GM12878 (cell line): ENCODE data around the gene C2CD4D. TPM values are rescaled to one million over a fixed set of nuclear protein-coding genes. Genes with fewer than 3 reads are reported as not detected.

Experiments used
- ATAC-seq: fragments of 200-7000 bp; cut with Tn5 transposase; 3 replicates; pipeline ENCODE4 v1.9.1; 2020; ENCODE audit warnings: mild to moderate bottlenecking, moderate library complexity
- BruUV-seq: library from RNA; stranded (reverse); fragments of 400-500 nt; replicated peaks from 2 replicates; lab custom pipeline; 2021; lab: Mats Ljungman, UMichigan
- CTCF ChIA-PET: fragments of 300-600 bp; sonication (Branson Sonifier 250); formaldehyde crosslinking; extraction: SDS; loops from one replicate; lab custom pipeline; 2021; ENCODE audit warnings: inconsistent platforms; lab: Yijun Ruan, JAX
- POLR2A ChIA-PET: fragments of 350-600 bp; formaldehyde crosslinking; extraction: SDS; loops from one replicate; lab custom pipeline; 2021; ENCODE audit warnings: inconsistent platforms; lab: Charles Lee
- RAD21 ChIA-PET: fragments of 300-600 bp; sonication (Branson Sonifier 250); formaldehyde crosslinking; loops from one replicate; lab custom pipeline; 2023; ENCODE audit warnings: antibody characterized with exemption; ENCODE audit not compliant: unreplicated experiment; lab: Charles Lee
- SMC1A ChIA-PET: fragments of 300-600 bp; sonication (Branson Sonifier 250); formaldehyde crosslinking; loops from one replicate; lab custom pipeline; 2023; ENCODE audit not compliant: unreplicated experiment, uncharacterized antibody; lab: Charles Lee
- DNase-seq: peaks from one replicate; pipeline ENCODE4 v3.0.0-alpha.2; 2011; ENCODE audit warnings: low read depth, low spot score
- FAIRE-seq: peaks from 3 replicates; lab custom pipeline; 2011; peaks lifted over from hg19 to GRCh38; lab: Jason Lieb, UNC
- H2AFZ ChIP-seq: 2 replicates; pipeline ENCODE4 v1.6.0; 2011; ENCODE audit warnings: low read depth, low read length, control low read depth; ENCODE audit not compliant: control insufficient read depth
- H3K27ac ChIP-seq: 2 replicates; pipeline ENCODE4 v1.5.1; 2011; ENCODE audit warnings: control low read depth; ENCODE audit not compliant: control insufficient read depth, insufficient read depth
- H3K27me3 ChIP-seq, 2 experiments: replicated peaks in 1 of 2; 2 replicates each; pipeline versions ENCODE4 v1.6.0 to v1.6.1; 2011; ENCODE audit warnings: low read length in 1 of 2; ENCODE audit not compliant: control insufficient read depth in 2 of 2, insufficient read depth in 2 of 2
- H3K36me3 ChIP-seq, 2 experiments: 2 replicates each; pipeline ENCODE4 v1.5.1; 2011; ENCODE audit warnings: low read length in 1 of 2; ENCODE audit not compliant: control insufficient read depth in 2 of 2, insufficient read depth in 2 of 2
- H3K4me1 ChIP-seq: 2 replicates; pipeline ENCODE4 v1.6.1; 2011; ENCODE audit warnings: mild to moderate bottlenecking, low read length, moderate library complexity, mixed read lengths; ENCODE audit not compliant: control insufficient read depth, insufficient read depth
- H3K4me2 ChIP-seq: 2 replicates; pipeline ENCODE4 v1.6.0; 2011; ENCODE audit warnings: control low read depth; ENCODE audit not compliant: control insufficient read depth, insufficient read depth
- H3K4me3 ChIP-seq: fragments of 200-600 bp; sonication (generic); 2 replicates; pipeline ENCODE4 v1.5.1; 2016
- H3K79me2 ChIP-seq: 2 replicates; pipeline ENCODE4 v1.6.0; 2011; ENCODE audit warnings: low read length; ENCODE audit not compliant: control insufficient read depth, insufficient read depth
- H3K9ac ChIP-seq: 2 replicates; pipeline ENCODE4 v1.8.0; 2011; ENCODE audit warnings: low read length, control low read depth, mixed read lengths; ENCODE audit not compliant: control insufficient read depth, insufficient read depth
- H3K9me3 ChIP-seq: replicated peaks from 3 replicates; pipeline ENCODE4 v1.5.1; 2011; ENCODE audit warnings: mild to moderate bottlenecking, low read length; ENCODE audit not compliant: control insufficient read depth, insufficient read depth
- H4K20me1 ChIP-seq: 2 replicates; pipeline ENCODE4 v1.6.0; 2011; ENCODE audit not compliant: control insufficient read depth, insufficient read depth
- GABPA ChIP-seq: IDR thresholded peaks from 2 replicates; pipeline ENCODE4 v1.6.1; 2014; ENCODE audit warnings: antibody characterized with exemption, low read depth, mild to moderate bottlenecking, inconsistent platforms
- GATAD2B ChIP-seq: fragments of 450-650 bp; conservative IDR thresholded peaks from 2 replicates; pipeline ENCODE4 v1.6.1; 2017; ENCODE audit warnings: low read depth, mild to moderate bottlenecking, moderate library complexity
- MTA3 ChIP-seq: IDR thresholded peaks from 2 replicates; pipeline ENCODE4 v1.6.1; 2012; ENCODE audit warnings: low read length, inconsistent platforms, borderline replicate concordance
- NRF1 ChIP-seq: conservative IDR thresholded peaks from 2 replicates; pipeline ENCODE4 v1.6.1; 2011; ENCODE audit warnings: mild to moderate bottlenecking, low read depth, low read length, improper control_type of control experiment
- SMAD1 ChIP-seq: fragments of 450-650 bp; IDR thresholded peaks from 2 replicates; pipeline ENCODE4 v1.6.1; 2018; ENCODE audit warnings: mild to moderate bottlenecking, low read depth; ENCODE audit not compliant: partially characterized antibody
- WGBS: methylation state at CpG from one replicate; pipeline ENCODE4 v1.1.6; 2016; ENCODE audit warnings: low lambda C conversion rate; ENCODE audit not compliant: insufficient replicate concordance, insufficient coverage; ENCODE audit errors: missing lambda C conversion rate; 5-methylcytosine and 5-hydroxymethylcytosine counted together
- in situ Hi-C: fragments of 300-500 bp; cut with MboI; formaldehyde crosslinking; loops from 9 replicates; pipeline ENCODE4 v1.14.3; 2018; ENCODE audit warnings: mixed read lengths
- intact Hi-C: fragments of 100-400 bp; cut with micrococcal nuclease; formaldehyde crosslinking; loops from one replicate; pipeline ENCODE4 v1.14.2; 2022; ENCODE audit not compliant: unreplicated experiment
- polyA plus RNA-seq, 11 experiments: library from polyadenylated mRNA; depleted of rRNA in 4 of 11; unstranded in 6 of 11; stranded (reverse) in 5 of 11; fragments of >200 nt; fragmentation: Nextera tagmentation in 4 of 11; fragmentation: Illumina TruSeq in 1 of 11; extraction: Ambion mirVana in 4 of 11; extraction: Trizol in 1 of 11; gene quantifications; 1 replicate in 1 of 11; 2 replicates in 10 of 11; pipeline versions ENCODE4 v1.2.1 to v1.2.3, GENCODE V29; 2011 to 2016; ENCODE audit warnings: inconsistent platforms in 2 of 11, missing spikeins in 2 of 11, low read depth in 1 of 11
- total RNA-seq, 4 experiments: library from RNA; depleted of rRNA in 3 of 4; stranded (reverse); fragments of >200 nt in 3 of 4; fragmentation: Illumina TruSeq in 1 of 4; extraction: Trizol in 1 of 4; gene quantifications; 2 replicates each; pipeline versions ENCODE4 v1.2.1 to v1.2.3, GENCODE V29; 2013 to 2021
- TF ChIP-seq, protein P1 (sequence below): IDR thresholded peaks from 2 replicates; pipeline ENCODE4 v1.6.1; 2011; ENCODE audit warnings: low read depth, low read length, improper control_type of control experiment, borderline replicate concordance
- TF ChIP-seq, protein P2 (sequence below): fragments of 450-650 bp; IDR thresholded peaks from 2 replicates; pipeline ENCODE4 v1.6.1; 2018; ENCODE audit warnings: mild to moderate bottlenecking, low read depth, moderate library complexity; ENCODE audit not compliant: partially characterized antibody

C2CD4D gene
- total and polyA plus RNA-seq, 10 of the 15 experiments (the other 5 are each of a cell fraction or from before 2014, with no cell fraction given): 0.03 to 0.67 (median 0.13) TPM; not detected in 4

DNA sequence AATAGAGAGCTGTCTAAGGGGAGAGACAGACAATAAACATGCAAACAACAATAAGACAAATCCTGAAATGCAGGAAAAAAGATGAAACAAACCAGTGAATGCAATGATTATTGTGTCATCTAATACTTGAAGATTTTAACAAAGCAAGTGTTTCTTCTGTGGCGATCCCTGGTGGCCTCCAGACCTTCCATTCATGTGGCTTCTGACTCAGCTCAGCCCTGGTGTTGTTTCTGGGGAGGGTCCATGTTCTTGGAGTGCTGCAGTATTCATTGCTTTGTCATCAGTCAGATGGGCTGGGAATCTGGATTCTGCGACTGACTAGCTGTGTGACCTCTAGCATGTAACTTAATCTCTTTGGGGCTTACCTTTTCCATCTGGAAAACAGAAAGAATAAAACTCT, 1.5 kb upstream of the C2CD4D start:
- SMC1A ChIA-PET: interaction anchor here (1.2 to 2.1 kb wide), 6 partner anchors 8 to 376 kb away, joined by 4 to 8 read pairs (median 6); partner anchors contain the start of gene THEM4
- TF ChIP-seq SMAD1: no peak
- TF ChIP-seq, protein P1, sequence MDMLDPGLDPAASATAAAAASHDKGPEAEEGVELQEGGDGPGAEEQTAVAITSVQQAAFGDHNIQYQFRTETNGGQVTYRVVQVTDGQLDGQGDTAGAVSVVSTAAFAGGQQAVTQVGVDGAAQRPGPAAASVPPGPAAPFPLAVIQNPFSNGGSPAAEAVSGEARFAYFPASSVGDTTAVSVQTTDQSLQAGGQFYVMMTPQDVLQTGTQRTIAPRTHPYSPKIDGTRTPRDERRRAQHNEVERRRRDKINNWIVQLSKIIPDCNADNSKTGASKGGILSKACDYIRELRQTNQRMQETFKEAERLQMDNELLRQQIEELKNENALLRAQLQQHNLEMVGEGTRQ: no peak
- no peak for TF ChIP-seq GATAD2B
- TF ChIP-seq NRF1: no peak
- no peak for TF ChIP-seq GABPA
- TF ChIP-seq MTA3: no peak
- TF ChIP-seq, protein P2, sequence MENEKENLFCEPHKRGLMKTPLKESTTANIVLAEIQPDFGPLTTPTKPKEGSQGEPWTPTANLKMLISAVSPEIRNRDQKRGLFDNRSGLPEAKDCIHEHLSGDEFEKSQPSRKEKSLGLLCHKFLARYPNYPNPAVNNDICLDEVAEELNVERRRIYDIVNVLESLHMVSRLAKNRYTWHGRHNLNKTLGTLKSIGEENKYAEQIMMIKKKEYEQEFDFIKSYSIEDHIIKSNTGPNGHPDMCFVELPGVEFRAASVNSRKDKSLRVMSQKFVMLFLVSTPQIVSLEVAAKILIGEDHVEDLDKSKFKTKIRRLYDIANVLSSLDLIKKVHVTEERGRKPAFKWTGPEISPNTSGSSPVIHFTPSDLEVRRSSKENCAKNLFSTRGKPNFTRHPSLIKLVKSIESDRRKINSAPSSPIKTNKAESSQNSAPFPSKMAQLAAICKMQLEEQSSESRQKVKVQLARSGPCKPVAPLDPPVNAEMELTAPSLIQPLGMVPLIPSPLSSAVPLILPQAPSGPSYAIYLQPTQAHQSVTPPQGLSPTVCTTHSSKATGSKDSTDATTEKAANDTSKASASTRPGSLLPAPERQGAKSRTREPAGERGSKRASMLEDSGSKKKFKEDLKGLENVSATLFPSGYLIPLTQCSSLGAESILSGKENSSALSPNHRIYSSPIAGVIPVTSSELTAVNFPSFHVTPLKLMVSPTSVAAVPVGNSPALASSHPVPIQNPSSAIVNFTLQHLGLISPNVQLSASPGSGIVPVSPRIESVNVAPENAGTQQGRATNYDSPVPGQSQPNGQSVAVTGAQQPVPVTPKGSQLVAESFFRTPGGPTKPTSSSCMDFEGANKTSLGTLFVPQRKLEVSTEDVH: no peak

More for the DNA sequence above, 1.5 kb upstream of the C2CD4D start:
- no peak for ATAC-seq
- H3K9me3 ChIP-seq: no peaks in the 10 kb centered on the region
- peaks cover 10% of the 10 kb centered on the region; the same call in 1 of the 2 replicates for H3K4me1 ChIP-seq
- no peak overlapping the region for H2AFZ ChIP-seq
- in situ Hi-C loops: no loop called here
- ChIA-PET POLR2A (interaction anchor here (1.9 to 2.0 kb wide), 2 partner anchors 17 to 19 kb away, joined by 8 to 9 read pairs; no protein-coding TSS in a partner anchor), RAD21 (interaction anchor here (2.0 to 2.3 kb wide), 2 partner anchors 40 to 52 kb away, joined by 4 to 9 read pairs; no protein-coding TSS in a partner anchor), CTCF (interaction anchor here (1.6 kb wide), 1 partner anchor 84 kb away, joined by 3 read pairs; no protein-coding TSS in a partner anchor)
- H3K79me2 ChIP-seq: no peaks in the 10 kb centered on the region
- no peak overlapping the region for H3K9ac ChIP-seq
- BruUV-seq: no TSS peak
- no peak overlapping the region for H3K27ac ChIP-seq
- no peak for FAIRE-seq
- H4K20me1 ChIP-seq: peaks cover 5% of the 10 kb centered on the region; the same call in 1 of the 2 replicates
- no peaks in the 10 kb centered on the region for H3K36me3 ChIP-seq
- peaks cover 0 to 8% of the 10 kb centered on the region in 2 experiments for H3K27me3 ChIP-seq
- no peak overlapping the region for H3K4me3 ChIP-seq
- intact Hi-C loops: no loop called here
- H3K4me2 ChIP-seq: no peak overlapping the region
- DNase-seq: no peak
- 91% methylated on average over 2 of the region's 2 CpGs for WGBS
